Activated naive CD8-positive, alpha-beta T cell treated with anti-CD3 and anti-CD28 coated beads for 36 hours (primary cell): ENCODE measurements around the gene MATCAP1. TPM values are rescaled to one million over a fixed set of nuclear protein-coding genes. Genes with fewer than 3 reads are reported as not detected.

Experiments used
- DNase-seq: peaks from one replicate; pipeline ENCODE4 v3.0.0; 2021
- H3K27ac Mint-ChIP-seq: one replicate; pipeline ENCODE4 v1.8.0; 2022; ENCODE audit warnings: mild to moderate bottlenecking, moderate library complexity, mixed read lengths
- H3K27me3 Mint-ChIP-seq: one replicate; pipeline ENCODE4 v1.8.0; 2022; ENCODE audit warnings: mild to moderate bottlenecking, mixed read lengths
- H3K36me3 Mint-ChIP-seq: one replicate; pipeline ENCODE4 v1.8.0; 2021; ENCODE audit warnings: mild to moderate bottlenecking, mixed read lengths
- H3K4me1 Mint-ChIP-seq: one replicate; pipeline ENCODE4 v1.8.0; 2021; ENCODE audit warnings: mixed read lengths
- H3K4me3 Mint-ChIP-seq: one replicate; pipeline ENCODE4 v1.8.0; 2022; ENCODE audit warnings: mild to moderate bottlenecking, moderate library complexity, mixed read lengths
- H3K9me3 Mint-ChIP-seq: one replicate; pipeline ENCODE4 v1.8.0; 2022; ENCODE audit warnings: mixed read lengths
- total RNA-seq, 2 experiments: library from RNA; stranded (reverse); gene quantifications; one replicate each; pipeline ENCODE4 v1.2.3, GENCODE V29; 2021

MATCAP1 gene
- total RNA-seq: 10 to 100 TPM; 15.8 to 16.7 TPM

DNA sequence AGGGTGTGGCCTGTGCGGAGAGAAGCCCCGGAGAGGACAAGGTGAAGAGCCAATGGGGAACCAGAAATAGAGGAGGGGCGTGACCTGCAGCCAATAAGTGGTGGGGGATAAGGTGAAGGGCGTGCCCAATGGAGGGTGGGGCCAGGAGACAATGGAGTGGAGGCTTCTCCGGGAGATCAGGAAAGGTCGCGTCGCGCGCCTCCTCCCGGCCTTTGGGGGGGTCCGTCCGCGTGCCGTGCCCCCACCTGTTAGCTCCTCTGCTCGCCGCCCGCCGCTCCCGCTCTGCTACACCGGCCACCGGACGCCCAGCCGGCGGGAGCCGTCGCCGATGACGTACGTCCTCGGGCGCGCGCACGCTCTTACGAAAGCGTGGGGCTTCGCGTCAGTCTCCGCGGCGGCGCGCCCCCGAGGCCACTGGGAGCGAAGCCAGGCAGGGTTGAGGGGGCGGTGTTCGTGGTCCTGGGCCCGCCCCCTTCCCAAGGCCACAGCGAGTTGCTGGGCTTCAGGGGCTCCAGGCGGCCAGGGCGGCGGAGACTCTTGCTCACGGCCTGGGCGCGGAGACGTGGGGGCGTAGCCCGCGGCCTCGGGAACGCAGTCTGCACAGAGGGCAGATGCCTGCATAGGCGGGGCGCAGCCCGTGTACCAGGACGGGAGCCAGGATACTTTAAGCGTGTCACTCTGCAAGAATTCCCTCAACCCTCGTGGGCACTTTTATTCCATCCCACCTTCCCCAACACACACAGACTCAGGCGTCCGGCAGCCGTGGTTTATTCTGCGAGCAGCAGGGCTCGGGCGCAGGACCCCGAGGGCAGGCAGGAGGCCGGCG lies at the start of gene MATCAP1:
MATCAP1 (minus strand) TSS at position 337 of the 826 bp plus-strand sequence. CDS start 3,353 bp downstream, outside the sequence.
- H3K4me1 Mint-ChIP-seq: peaks cover 9% of the 10 kb centered on the region
- H3K9me3 Mint-ChIP-seq: no peaks in the 10 kb centered on the region
- peak; percentile 92 for DNase-seq
- no peak within 1 kb of the TSS for H3K27ac Mint-ChIP-seq
- H3K36me3 Mint-ChIP-seq: peaks cover 1% of the 10 kb centered on the region
- H3K4me3 Mint-ChIP-seq: peak within 1 kb of the TSS; percentile 53
- H3K27me3 Mint-ChIP-seq: peaks cover 25% of the 10 kb centered on the region

DNA sequence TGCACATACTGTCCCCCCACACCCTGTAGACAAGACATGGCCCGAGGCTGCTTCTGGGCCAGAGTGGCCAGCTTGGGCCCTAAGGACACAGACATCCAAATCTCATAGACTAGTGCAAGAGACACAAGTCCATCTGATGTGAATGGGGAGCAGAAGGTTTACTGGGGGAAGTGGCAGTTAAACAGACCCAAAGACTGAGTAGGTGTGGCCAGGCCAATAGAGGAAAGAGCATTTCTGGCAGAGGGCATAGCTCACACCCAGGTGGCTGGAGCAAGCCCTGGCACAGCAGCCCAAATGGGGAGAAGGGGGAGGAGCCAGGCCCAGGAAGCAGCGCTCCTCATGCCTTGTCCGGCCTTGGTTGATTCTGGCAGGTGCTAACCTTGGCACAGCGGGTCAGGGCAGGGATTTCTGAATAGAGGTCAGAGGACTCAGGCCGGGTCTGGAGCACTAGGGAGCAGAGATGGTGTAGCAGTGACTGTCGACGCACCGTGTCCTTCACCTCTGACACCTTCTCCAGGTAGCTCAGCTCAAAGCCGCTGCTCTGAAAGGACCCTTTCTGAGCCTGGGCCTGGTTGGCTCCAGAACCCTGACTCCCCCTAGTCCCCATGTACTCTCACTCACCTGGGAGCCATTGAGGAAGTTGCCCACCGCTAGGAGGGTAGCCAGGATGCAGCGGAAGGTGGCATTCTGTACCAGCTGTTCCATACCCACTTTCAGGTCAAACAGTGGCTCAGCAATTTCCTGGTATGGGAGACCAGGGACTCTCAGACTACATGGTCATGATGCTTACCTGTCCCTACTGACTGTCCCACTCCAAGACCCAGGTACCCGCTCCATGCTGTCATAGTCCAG lies 47.3 kb upstream of the MATCAP1 start:
- Mint-ChIP-seq H3K27me3 (no peaks in the 10 kb centered on the region), H3K36me3 (peaks cover 26% of the 10 kb centered on the region), H3K4me3 (no peak overlapping the region), H3K27ac (no peak overlapping the region), H3K4me1 (peaks cover 18% of the 10 kb centered on the region), H3K9me3 (no peaks in the 10 kb centered on the region)
- no peak for DNase-seq

DNA sequence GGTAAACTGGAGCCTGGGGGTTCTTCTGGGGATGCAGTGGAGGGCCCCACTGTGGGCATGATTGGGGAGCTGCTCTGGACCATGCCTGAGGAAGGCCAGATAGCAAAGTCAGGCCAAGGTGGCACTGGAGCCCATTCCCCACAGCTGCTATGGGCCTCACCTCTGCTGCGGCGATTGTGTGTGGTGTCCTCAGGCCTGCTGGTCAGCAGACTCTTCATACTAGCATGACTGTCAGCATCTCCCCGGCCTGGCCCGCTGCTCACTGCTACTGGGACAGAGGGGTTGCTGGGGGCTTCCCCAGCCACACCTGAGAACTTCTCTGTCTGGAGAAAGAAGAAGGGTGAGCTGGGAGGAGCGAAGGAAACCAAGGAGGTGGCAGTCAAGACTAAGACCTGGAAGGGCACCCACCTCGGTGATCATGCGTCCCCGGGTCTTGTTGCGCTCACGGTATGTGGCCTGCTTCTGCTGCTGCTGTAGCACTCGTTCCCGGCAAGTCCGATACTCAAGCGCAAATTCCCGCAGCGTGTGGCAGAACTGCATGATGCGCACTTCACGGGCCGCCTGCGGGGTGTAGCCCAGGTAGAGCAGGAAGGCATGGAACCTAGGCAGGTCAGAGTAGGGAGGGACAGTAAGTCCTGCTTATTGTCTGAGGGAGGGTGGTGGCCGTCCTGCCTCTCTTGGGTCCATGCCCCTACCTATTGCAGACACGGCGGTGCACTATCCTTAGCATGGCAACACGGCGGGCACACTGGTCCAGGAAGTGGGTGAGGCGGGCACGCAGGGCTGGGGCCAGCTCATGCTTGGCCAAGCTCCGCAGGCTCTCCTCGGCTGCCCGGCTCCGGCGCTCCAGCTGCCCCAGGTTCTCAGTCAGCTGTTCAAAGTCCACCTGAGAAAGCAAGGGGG lies 46.4 kb upstream of the MATCAP1 start:
- H3K4me1 Mint-ChIP-seq: peaks cover 25% of the 10 kb centered on the region
- H3K36me3 Mint-ChIP-seq: peaks cover 25% of the 10 kb centered on the region
- DNase-seq: no peak
- H3K27me3 Mint-ChIP-seq: no peaks in the 10 kb centered on the region
- no peaks in the 10 kb centered on the region for H3K9me3 Mint-ChIP-seq
- no peak overlapping the region for H3K27ac Mint-ChIP-seq
- H3K4me3 Mint-ChIP-seq: no peak overlapping the region

DNA sequence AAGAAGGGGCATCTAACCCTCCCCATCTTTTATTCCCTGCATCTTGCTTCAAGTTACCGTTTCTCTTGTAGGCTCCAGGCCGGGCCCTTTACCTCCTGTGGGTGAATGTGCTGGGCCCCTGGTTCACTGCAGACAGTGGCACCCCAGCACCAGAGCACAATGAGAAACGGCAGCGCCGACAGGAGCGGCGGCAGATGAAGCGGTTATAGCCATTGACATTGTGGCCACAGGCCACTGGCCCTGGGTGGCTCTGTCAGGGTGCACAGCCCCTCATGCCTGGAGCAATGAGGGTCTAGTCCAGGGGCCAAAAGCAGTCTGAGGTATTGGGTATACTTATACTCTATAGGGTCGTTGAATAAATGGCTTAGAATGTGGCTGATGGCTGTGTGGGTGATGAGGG lies 45.1 kb upstream of the MATCAP1 start:
- Mint-ChIP-seq H3K36me3 (peaks cover 21% of the 10 kb centered on the region), H3K27ac (no peak overlapping the region), H3K4me1 (peaks cover 27% of the 10 kb centered on the region), H3K4me3 (peak overlapping the region; percentile 55), H3K9me3 (no peaks in the 10 kb centered on the region), H3K27me3 (no peaks in the 10 kb centered on the region)
- DNase-seq: no peak

DNA sequence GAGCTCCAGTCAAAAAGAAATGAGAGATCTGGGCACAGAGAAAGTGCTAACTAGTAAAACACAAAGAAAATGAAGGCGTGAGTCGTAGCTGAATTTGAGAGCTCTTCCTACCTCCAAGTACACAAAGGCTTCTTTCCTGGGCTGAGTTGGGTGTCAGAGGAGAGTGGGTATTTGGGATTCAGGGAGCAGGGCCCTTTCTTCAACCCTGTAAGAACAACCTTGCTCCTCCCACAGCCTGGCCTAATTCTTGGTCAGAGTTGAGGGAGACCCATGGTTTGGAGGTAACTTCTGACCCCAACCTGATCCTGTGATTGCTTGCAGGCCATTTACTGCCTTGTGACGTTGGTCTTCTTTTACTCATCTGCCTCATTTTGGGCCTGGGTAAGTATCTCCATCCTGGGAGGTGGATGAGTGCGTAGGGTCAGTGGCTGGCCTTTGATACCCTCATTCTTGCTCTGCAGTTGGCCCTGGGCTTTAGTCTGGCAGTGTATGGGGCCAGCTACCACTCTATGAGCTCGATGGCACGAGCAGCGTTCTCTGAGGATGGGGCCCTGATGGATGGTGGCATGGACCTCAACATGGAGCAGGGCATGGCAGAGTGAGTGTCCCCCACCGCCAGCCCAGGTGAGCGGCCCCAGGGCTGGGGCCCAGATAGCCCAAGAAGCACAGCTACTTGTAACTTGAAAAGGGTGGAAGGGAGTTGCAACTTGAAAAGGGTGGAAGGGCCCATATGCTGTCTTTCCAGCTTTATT lies 44.4 kb upstream of the MATCAP1 start:
- no peaks in the 10 kb centered on the region for H3K27me3 Mint-ChIP-seq
- peaks cover 19% of the 10 kb centered on the region for H3K36me3 Mint-ChIP-seq
- H3K4me1 Mint-ChIP-seq: peaks cover 27% of the 10 kb centered on the region
- H3K9me3 Mint-ChIP-seq: no peaks in the 10 kb centered on the region
- no peak for DNase-seq
- peak overlapping the region; percentile 92 for H3K27ac Mint-ChIP-seq
- H3K4me3 Mint-ChIP-seq: peak overlapping the region; percentile 94

DNA sequence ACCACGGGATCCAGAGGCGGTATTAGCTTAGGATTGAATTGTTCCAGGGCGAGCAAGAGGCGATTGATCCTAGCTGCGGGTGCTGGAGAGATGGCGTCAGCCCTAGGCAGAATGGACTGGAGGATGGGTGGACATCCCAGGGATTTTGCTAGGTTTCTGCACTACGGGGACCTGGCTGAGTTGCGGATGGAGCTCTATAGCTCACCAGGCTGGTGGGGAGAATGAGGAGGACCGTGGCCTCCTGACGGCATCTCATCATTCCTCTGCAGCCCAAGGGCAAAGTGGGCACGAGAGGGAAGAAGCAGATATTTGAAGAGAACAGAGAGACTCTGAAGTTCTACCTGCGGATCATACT lies 43.8 kb upstream of the MATCAP1 start:
- no peak for DNase-seq
- no peaks in the 10 kb centered on the region for H3K9me3 Mint-ChIP-seq
- H3K4me1 Mint-ChIP-seq: peaks cover 27% of the 10 kb centered on the region
- H3K4me3 Mint-ChIP-seq: peak overlapping the region; percentile 94
- H3K27ac Mint-ChIP-seq: peak overlapping the region; percentile 92
- H3K27me3 Mint-ChIP-seq: no peaks in the 10 kb centered on the region
- peaks cover 16% of the 10 kb centered on the region for H3K36me3 Mint-ChIP-seq

DNA sequence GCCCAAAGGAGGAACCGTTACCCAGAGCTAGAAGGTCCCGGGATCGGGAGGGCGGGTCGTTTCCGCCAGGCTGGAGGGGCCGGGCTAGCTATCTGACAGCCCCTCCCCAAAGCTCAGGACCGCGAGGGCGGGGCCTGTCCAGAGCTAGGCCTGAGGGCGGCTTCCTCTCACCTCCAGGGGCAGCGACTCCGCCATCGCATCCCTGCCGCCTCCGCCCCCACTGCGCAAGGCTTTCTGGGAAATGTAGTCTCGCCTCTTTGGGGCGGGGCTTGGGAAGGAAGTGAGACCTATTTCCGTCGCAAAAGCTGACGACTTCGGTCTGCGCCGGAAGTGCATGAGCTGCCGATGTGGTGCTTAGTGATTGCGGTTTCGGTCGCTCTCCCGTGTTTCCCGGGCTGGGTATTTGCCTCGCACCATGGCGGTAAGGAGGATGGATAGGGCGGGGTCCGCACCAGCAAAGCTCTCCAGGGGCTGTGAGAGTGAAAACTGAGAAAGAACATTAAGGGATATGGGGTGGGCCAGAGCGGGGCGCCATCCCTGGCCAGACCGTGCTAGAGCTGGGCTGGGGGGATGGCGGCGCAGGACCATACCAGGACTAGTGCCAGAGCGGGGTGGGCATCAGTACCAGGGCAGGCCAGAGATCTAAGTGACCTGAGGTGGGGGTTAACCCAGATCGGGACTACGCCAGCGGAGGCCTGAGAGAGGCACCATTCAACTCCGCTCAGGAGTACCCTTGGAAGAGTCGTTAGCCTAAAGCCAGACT lies 43.2 kb upstream of the MATCAP1 start, which contains the start of gene TMEM208:
TMEM208 (plus strand) TSS at position 327 of the 763 bp plus-strand sequence; CDS start at position 416, 89 bp downstream.
- Mint-ChIP-seq H3K4me1 (peaks cover 27% of the 10 kb centered on the region), H3K36me3 (peaks cover 14% of the 10 kb centered on the region), H3K9me3 (no peaks in the 10 kb centered on the region), H3K4me3 (peak within 1 kb of the TSS; percentile 94), H3K27me3 (no peaks in the 10 kb centered on the region), H3K27ac (peak within 1 kb of the TSS; percentile 92)
- peak; percentile 99 for DNase-seq

DNA sequence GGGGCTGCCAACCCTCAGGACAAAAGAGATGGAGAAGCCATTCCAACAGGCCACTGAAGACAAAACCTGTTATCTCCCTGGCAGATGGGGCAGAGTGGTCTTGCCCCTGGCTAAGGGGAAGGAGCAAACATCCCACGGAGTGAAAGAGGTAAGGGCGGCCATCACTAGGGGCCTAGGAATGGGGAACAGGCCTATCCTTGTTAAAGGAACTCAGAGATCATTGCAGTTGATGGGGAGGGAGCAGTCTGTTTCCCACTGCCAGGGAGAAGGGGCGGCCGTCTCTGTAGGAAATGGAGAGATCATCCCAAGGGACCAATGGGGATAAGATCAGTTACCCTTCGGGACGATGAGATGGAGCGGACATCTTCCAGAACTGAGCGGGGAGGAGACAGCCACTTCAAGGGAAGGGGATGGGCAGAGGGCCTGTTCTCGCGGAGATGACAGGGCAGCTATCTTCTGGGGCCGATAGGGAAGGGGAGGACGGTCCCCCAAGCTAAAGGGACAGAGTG lies 42.6 kb upstream of the MATCAP1 start:
- Mint-ChIP-seq H3K9me3 (no peaks in the 10 kb centered on the region), H3K27me3 (no peaks in the 10 kb centered on the region), H3K36me3 (peaks cover 14% of the 10 kb centered on the region), H3K27ac (peak overlapping the region; percentile 88), H3K4me3 (peak overlapping the region; percentile 94), H3K4me1 (peaks cover 27% of the 10 kb centered on the region)
- no peak for DNase-seq

DNA sequence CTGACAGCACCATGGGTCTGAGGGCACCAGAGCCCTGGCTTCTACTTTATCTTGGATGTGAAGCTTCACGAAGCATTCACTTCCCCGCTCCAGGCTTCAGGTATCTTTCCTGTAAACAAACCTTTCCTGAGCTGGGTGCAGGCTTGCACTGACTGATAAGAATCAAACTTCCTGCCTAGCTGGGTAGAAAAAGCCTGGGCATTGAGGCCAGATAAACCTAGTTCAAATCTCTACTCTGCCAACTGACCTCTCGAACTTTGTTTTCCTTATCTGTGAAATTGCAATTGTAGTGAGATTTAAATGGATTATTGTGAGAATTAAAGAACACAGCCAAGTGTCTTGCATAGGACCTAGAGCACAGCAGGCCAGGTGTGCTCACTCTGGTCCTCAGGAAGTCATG lies 40.2 kb upstream of the MATCAP1 start:
- H3K27me3 Mint-ChIP-seq: no peaks in the 10 kb centered on the region
- H3K9me3 Mint-ChIP-seq: no peaks in the 10 kb centered on the region
- no peak overlapping the region for H3K4me3 Mint-ChIP-seq
- peaks cover 6% of the 10 kb centered on the region for H3K36me3 Mint-ChIP-seq
- H3K27ac Mint-ChIP-seq: no peak overlapping the region
- peaks cover 25% of the 10 kb centered on the region for H3K4me1 Mint-ChIP-seq
- DNase-seq: no peak

DNA sequence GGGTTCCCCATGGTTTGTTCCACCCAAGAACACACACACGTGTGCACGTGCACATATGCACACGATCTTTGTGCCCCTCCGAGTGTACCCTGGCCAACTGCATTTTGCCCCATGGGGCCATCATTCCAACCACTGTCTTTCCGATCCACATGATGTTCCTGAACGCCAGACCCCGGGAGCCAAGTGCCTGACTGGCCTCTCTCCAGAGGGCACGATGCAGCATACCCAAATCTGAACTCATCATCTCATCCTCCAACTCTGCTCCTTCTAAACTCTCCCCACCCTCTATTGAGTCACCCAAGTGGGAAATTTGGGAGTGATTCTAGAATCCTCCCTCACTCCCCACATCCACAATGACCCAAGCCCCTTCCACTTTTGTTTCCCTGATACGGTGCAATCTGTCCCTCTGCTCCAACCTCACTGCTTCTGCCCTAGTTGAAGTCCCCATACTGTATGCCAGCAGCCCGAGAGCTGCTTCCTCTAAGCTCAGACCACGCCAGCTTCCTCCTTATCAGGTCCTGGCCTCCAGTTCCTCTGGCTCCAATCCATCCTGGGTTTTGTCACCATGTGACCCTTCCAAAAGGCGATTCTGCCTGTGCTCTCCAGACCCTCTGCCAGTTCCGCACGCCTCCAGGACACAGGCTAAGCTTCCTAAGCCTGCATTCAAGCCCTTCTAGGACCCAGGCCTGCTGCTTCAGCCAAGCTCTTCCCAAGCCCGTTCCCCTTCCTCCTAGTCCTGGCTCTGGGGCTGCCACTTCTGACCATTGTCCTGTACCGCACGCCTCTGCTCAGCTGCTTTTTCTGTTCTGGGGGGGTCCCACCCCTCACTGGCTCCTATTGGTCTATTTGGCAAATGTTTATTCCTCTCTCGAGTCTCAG lies 33.1 kb upstream of the MATCAP1 start:
- Mint-ChIP-seq H3K4me1 (no peaks in the 10 kb centered on the region), H3K9me3 (no peaks in the 10 kb centered on the region), H3K27ac (no peak overlapping the region), H3K27me3 (no peaks in the 10 kb centered on the region), H3K4me3 (no peak overlapping the region), H3K36me3 (no peaks in the 10 kb centered on the region)
- DNase-seq: no peak

DNA sequence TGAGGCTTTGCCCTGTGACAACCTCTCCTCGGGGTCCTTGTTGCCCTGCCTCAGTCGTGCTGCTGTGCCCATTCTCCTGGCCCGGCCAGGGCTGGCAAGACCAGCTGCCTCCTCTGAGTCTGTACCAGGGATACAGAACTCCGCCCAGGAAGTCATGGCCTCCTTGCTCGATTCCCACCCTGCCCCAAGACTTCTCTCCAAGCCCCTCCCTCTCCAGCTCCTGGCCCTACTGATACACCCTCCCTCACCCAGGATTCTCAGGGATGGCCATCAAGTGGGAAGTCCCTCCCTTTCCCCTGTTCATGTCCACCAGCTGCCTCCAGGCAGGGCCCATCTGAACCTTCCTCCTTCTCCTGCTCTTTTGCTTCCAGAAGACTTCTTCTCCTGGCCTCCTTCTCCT lies 31.9 kb upstream of the MATCAP1 start:
- Mint-ChIP-seq H3K9me3 (no peaks in the 10 kb centered on the region), H3K4me3 (no peak overlapping the region), H3K4me1 (no peaks in the 10 kb centered on the region), H3K27ac (no peak overlapping the region), H3K27me3 (no peaks in the 10 kb centered on the region), H3K36me3 (no peaks in the 10 kb centered on the region)
- no peak for DNase-seq

DNA sequence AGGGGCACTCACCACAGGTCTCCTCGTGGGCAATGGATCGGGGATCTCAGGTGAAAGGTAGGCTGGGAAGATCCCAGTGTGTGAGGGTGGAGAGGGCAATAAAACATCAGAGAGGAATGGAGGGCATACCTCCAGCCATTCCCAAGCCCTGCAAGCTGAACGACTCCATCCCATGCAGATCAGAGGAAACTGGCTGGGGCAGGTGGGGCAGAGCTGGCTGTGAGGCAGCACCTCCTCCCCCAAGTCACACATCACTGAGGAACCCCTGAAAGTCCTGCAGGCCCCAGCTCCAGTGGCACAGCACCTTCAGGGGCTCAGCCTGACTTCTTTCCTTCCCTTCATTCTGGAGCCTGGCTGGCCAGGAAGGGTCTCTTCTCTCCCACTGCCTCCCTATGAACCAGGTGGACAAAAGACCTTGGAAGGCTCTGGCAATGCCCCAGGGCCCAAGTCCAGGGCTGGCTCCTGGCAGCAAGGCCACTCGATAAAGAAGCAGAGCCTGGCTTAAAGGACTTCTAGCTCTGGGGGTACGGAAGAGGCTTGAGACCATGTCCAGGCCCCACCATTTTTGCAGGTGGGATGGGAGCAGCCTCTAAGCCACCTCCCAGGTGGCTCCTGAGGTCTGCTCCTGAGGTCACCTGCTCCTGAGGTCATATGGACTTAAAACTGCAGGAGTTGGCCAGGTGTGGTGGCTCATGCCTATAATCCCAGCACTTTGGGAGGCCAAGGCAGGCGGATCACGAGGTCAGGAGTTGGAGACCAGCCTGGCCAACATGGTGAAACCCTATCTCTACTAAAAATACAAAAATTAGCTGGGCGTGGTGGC lies 29.6 kb upstream of the MATCAP1 start:
- no peaks in the 10 kb centered on the region for H3K9me3 Mint-ChIP-seq
- H3K27ac Mint-ChIP-seq: no peak overlapping the region
- H3K36me3 Mint-ChIP-seq: no peaks in the 10 kb centered on the region
- H3K4me1 Mint-ChIP-seq: no peaks in the 10 kb centered on the region
- no peak overlapping the region for H3K4me3 Mint-ChIP-seq
- DNase-seq: no peak
- H3K27me3 Mint-ChIP-seq: no peaks in the 10 kb centered on the region
